MV-4-11 (cell line): ENCODE results near the gene SF3B1.

Experiments used
- DNase-seq: peaks from one replicate; lab custom pipeline; 2025; lab: John Stamatoyannopoulos, UW

The SF3B1 gene

GRCh38 chr2:197340591-197340990 lies 94.2 kb downstream of the SF3B1 start:
- DNase-seq: no peak
